ENCODE data around the gene KBTBD8.

KBTBD8 gene

DNA sequence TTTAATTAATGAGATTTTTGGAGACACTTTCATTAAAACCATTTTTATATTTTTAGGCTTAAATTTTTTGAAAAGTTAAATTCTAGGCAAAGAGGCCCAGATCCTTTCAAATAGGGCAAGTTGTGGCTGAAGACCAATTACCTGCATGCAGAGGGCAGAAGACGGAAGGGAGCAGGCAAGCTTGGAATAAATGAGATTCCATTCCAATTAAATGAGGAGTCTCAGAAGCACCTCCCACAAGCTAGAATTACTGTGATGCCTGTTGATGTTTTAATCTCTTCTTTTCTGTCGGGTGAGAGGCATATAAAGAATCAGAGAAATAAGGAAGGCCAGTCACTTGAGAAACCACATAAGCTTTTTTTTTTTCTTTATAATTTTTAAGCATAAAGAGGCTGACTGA, 46.8 kb downstream of the KBTBD8 start:
- no peak for DNase-seq

DNA sequence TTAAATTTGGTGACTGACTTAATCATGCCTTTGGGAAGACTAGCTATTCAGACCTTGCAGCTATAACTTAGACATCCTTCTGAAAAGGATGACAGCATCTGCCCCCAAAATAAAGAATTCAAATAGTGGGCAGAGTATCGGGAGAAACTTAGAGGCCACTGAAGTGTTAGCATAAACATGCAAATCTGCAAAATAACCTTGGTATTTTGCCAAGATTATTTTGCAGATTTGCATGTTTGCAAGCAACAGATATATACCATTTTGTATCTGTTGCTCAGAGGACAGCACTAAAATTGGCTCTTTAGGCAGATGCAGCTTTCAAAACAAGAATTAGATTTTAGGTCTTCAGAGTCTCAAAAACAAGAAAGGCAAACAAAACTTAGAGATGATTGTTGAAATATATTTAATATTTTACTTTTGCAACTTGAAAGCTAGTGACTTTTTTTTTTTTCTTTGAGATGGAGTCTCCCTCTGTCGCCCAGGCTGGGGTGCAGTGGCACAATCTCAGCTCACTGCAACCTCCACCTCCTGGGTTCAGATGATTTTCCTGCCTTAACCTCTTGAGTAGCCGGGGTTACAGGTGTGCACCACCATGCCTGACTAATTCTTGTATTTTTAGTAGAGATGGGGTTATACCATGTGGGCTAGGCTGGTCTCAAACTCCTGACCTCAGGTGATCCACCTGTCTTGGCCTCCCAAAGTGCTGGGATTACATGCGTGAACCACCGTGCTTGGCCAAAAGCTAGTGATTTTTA, 47.8 kb downstream of the KBTBD8 start:
- DNase-seq = no peak

DNA sequence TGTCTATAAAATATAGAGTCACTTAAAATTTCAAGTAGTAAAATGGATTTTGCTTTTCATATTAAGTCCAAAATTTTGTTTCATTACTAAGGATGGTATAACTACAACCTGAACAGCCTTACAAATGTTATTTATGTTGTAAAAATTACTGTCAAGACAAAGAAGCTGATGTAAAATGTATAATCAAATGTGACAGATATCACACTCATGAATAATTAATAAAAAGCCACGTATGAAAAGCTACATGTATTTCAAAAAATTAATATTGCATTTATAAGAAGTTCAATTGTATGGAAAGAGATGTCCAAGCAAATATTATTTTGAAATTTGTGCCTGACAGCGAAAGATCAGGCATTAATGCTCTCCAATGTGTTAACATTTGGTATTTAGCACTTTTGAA, 48.9 kb downstream of the KBTBD8 start:
- DNase-seq = no peak

DNA sequence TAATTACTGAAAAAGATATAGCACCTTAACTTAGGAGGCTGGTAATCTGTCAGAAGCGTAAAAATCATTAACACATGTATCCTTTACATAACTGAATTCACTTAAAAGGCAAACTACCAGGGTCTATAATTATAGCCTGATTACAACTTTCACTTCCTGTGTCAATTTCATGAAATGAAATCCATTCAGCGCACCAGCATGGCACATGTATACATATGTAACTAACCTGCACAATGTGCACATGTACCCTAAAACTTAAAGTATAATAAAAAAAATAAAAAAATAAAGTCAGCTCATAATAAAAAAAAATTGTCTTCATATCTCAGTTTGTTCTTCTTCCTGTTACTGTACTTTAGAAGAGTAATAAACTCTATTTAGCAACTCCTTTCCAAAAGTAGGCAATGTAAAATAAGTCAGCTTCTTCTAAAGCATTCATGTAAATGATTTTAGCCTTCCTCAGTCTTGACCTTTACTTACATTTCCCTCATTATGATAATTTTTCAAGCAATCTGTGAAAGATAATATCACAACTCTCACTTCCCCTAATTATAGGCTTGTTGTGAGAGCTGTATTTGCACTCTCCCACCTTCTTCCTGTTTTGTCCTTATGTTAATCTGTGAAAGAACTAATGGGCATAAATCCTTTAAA, 50.1 kb downstream of the KBTBD8 start:
- no peak for DNase-seq

DNA sequence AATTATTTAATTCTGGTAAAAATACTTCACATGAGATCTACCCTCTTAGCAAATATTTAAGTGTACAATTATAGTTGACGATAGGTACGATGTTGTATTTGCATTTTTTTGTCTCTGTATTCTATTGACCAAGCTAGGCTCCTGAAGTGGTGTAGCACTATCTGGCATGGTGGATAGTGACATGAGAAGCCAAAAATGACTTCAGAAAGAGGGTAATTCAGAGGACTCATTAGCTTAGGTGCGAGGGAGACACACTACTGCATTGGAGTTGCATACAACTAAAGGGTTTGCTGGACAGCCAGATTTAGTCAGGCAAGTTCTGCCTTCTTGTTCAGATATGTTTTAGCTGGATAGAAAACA, 50.6 kb downstream of the KBTBD8 start:
- DNase-seq = no peak

DNA sequence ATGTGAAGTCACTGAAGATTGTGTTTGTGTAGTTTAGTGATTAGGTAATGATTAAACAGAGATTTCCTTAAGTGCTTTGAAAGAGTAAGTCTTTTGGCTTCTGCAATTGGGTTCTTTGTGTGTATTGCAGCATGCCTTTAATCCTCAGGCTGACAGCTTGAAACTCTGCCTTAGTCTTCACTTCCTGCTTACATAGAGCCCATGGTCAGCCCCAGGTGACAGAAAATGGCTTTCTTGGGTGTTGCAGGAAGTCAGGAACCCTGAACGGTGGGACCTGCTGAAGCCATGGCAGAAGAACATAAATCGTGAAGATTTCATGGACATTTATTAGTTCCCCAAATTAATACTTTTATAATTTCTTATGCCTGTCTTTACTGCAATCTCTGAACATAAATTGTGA, 61.3 kb downstream of the KBTBD8 start:
- DNase-seq = no peak
